Transverse colon (tissue), 3 donors: ENCODE data around the gene AK9.

Experiments
- POLR2A ChIP-seq: fragments of 450-650 bp; IDR thresholded peaks from one replicate; pipeline ENCODE4 v1.6.1; 2016; ENCODE audit warnings: antibody characterized with exemption, mild to moderate bottlenecking, moderate library complexity
- TF ChIP-seq, protein P1 (sequence below), 5 experiments: fragments of 200-600 bp in 3 of 5; fragments of 450-650 bp in 2 of 5; sonication (generic) in 3 of 5; IDR thresholded peaks; 1 replicate in 2 of 5; 2 replicates in 3 of 5; pipeline ENCODE4 v1.5.1; 2016 to 2017; ENCODE audit warnings: antibody characterized with exemption in 5 of 5, inconsistent platforms in 3 of 5, mild to moderate bottlenecking in 2 of 5, moderate library complexity in 1 of 5

DNA sequence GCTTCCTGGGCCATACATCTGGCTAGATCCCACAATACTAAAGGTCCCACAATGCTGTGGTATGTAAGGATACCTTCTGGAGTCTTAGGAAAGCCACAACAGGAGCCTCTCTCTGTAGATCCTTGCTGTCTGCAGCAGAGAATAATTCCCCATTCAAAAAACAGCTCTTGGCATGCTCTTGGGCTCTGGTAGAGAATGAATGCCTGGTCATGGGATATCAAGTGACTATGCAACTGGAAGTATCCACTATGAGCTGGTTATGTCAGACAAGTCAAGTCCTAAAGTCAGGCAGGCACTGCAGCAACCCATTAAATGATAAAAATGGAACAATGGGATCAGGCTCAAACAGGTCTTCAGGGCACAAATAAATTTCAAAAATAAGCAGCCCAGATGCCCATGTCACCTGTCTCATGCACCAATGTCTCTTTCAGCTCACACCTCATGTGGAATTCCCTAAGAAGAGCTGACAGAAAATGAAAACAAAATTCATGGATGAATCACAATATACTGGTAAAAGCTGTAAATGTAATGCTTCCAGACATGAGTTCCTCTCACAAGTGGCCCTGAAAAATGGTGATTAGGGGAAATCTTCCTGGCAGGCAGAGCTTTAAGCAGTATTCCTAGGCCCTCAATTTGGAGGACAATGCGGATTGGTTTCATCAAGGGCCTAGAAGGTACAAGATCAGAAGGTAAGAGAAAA lies 4.3 kb downstream of the AK9 start:
- no peak for TF ChIP-seq POLR2A
- TF ChIP-seq, protein P1, sequence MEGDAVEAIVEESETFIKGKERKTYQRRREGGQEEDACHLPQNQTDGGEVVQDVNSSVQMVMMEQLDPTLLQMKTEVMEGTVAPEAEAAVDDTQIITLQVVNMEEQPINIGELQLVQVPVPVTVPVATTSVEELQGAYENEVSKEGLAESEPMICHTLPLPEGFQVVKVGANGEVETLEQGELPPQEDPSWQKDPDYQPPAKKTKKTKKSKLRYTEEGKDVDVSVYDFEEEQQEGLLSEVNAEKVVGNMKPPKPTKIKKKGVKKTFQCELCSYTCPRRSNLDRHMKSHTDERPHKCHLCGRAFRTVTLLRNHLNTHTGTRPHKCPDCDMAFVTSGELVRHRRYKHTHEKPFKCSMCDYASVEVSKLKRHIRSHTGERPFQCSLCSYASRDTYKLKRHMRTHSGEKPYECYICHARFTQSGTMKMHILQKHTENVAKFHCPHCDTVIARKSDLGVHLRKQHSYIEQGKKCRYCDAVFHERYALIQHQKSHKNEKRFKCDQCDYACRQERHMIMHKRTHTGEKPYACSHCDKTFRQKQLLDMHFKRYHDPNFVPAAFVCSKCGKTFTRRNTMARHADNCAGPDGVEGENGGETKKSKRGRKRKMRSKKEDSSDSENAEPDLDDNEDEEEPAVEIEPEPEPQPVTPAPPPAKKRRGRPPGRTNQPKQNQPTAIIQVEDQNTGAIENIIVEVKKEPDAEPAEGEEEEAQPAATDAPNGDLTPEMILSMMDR (IDR thresholded peaks at IDR 0.05): no peak
